Small intestine (tissue), 7 donors: ENCODE data around the gene CLIC4. TPM values are rescaled to one million over a fixed set of nuclear protein-coding genes. Genes with fewer than 3 reads are reported as not detected.

Source experiments
- DNase-seq, 2 donors: peaks; one replicate each; pipeline versions ENCODE4 v3.0.0 to v3.0.0-alpha.2; 2013
- FAIRE-seq: peaks from 2 replicates; lab custom pipeline; 2012; peaks lifted over from hg19 to GRCh38; lab: Jason Lieb, UNC
- H3K27ac ChIP-seq, 3 donors: one replicate each; pipeline ENCODE4 v1.5.1; 2013; ENCODE audit warnings: low read length in 2 of 3, mild to moderate bottlenecking in 2 of 3, control low read depth in 1 of 3, inconsistent platforms in 1 of 3, low read depth in 1 of 3, moderate library complexity in 1 of 3
- H3K27me3 ChIP-seq, 3 donors: one replicate each; pipeline ENCODE4 v1.6.1; 2013; ENCODE audit warnings: low read length in 3 of 3, inconsistent platforms in 1 of 3; ENCODE audit not compliant: control insufficient read depth in 3 of 3, insufficient read depth in 3 of 3
- H3K36me3 ChIP-seq, 3 donors: one replicate each; pipeline ENCODE4 v1.6.1; 2013; ENCODE audit warnings: low read length in 3 of 3, inconsistent platforms in 1 of 3, low read depth in 1 of 3, mild to moderate bottlenecking in 1 of 3, moderate library complexity in 1 of 3; ENCODE audit not compliant: control insufficient read depth in 3 of 3, insufficient read depth in 2 of 3
- H3K4me1 ChIP-seq, 3 donors: one replicate each; pipeline ENCODE4 v1.6.1; 2013; ENCODE audit warnings: low read length in 2 of 3, inconsistent platforms in 1 of 3, low read depth in 1 of 3, mild to moderate bottlenecking in 1 of 3, moderate library complexity in 1 of 3; ENCODE audit not compliant: control insufficient read depth in 3 of 3, insufficient read depth in 2 of 3
- H3K4me3 ChIP-seq, 3 donors: one replicate each; pipeline ENCODE4 v1.5.1; 2013; ENCODE audit warnings: low read length in 3 of 3, control low read depth in 1 of 3, inconsistent platforms in 1 of 3, low read depth in 1 of 3, mild to moderate bottlenecking in 1 of 3, moderate library complexity in 1 of 3
- H3K9me3 ChIP-seq, 2 donors: one replicate each; pipeline ENCODE4 v1.6.1; 2013; ENCODE audit warnings: low read depth in 1 of 2, low read length in 1 of 2; ENCODE audit not compliant: control insufficient read depth in 2 of 2, insufficient read depth in 1 of 2
- WGBS, 3 donors: extraction: QIAGEN DNeasy Blood & Tissue Kit; methylation state at CpG; one replicate each; pipeline ENCODE4 v1.1.7; 2013; 5-methylcytosine and 5-hydroxymethylcytosine counted together
- polyA plus RNA-seq, 4 donors: library from polyadenylated mRNA; stranded (reverse) in 3 of 4; unstranded in 1 of 4; fragments of 200-250 nt in 3 of 4; fragments of 120-200 nt in 1 of 4; gene quantifications; one replicate each; pipeline versions ENCODE4 v1.2.1 to v1.2.3, GENCODE V29; 2013
- donor health status: healthy with polysubstance abuse.
- donor health status: control.
- donor health status: control.
- donor health status: Bipolar disorder and iron deficiency.
- donor health status: healthy.

Gene CLIC4
- polyA plus RNA-seq, 4 donors, result 2.0 to 47.4 (median 25.4) TPM

DNA sequence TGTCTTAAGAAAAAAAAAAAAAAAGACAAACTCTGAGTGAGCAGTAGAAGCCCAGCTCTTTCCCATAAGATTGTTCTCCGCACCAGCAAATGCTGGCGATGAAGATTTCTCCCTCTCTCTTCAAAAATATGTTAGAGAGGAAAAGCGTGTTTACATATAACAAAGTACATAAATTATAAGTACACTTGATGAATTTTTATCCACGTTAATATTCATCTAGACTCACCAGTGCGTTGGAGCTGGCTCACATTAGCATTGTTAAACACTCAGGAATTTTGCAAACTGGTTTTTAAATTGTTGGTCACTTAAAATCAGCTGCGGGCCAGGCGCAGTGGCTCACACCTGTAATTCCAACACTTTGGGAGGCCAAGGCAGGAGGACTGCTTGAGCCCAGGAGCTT is 128.8 kb downstream of the CLIC4 start:
- Histone ChIP-seq H3K4me1 (peaks cover 0 to 8% (median 0%) of the 10 kb centered on the region in 3 donors), H3K9me3 (no peaks in the 10 kb centered on the region), H3K27ac (no peak overlapping the region), H3K4me3 (no peak overlapping the region), H3K36me3 (no peaks in the 10 kb centered on the region), H3K27me3 (peaks cover 0 to 2% (median 0%) of the 10 kb centered on the region in 3 donors)
- FAIRE-seq (no peak), DNase-seq (no peak)
- WGBS, 3 donors, result 72 to 94% (median 89%) methylated on average over 7 of the region's 7 CpGs

GRCh38 chr1:24874611-24875234 is 129.5 kb downstream of the CLIC4 start:
- DNase-seq, result no peak

GRCh38 chr1:24875257-24875656 is 130.0 kb downstream of the CLIC4 start:
- no peak for DNase-seq
- Histone ChIP-seq H3K9me3 (no peaks in the 10 kb centered on the region), H3K4me1 (peaks cover 0 to 13% (median 0%) of the 10 kb centered on the region in 3 donors), H3K36me3 (no peaks in the 10 kb centered on the region), H3K27me3 (peaks cover 0 to 6% (median 0%) of the 10 kb centered on the region in 3 donors), H3K27ac (no peak overlapping the region), H3K4me3 (no peak overlapping the region)
- FAIRE-seq, result no peak
- 78 to 86% (median 82%) methylated on average over 8 of the region's 8 CpGs for WGBS, 3 donors

More at GRCh38 chr1:24874611-24875234, 129.5 kb downstream of the CLIC4 start:
- Histone ChIP-seq H3K27ac (no peak overlapping the region), H3K9me3 (no peaks in the 10 kb centered on the region), H3K4me3 (no peak overlapping the region), H3K36me3 (no peaks in the 10 kb centered on the region), H3K4me1 (peaks cover 0 to 14% (median 0%) of the 10 kb centered on the region in 3 donors), H3K27me3 (peaks cover 0 to 6% (median 0%) of the 10 kb centered on the region in 3 donors)
- no peak for FAIRE-seq
- WGBS, 3 donors, result 57 to 74% (median 70%) methylated on average over 16 of the region's 16 CpGs

DNA sequence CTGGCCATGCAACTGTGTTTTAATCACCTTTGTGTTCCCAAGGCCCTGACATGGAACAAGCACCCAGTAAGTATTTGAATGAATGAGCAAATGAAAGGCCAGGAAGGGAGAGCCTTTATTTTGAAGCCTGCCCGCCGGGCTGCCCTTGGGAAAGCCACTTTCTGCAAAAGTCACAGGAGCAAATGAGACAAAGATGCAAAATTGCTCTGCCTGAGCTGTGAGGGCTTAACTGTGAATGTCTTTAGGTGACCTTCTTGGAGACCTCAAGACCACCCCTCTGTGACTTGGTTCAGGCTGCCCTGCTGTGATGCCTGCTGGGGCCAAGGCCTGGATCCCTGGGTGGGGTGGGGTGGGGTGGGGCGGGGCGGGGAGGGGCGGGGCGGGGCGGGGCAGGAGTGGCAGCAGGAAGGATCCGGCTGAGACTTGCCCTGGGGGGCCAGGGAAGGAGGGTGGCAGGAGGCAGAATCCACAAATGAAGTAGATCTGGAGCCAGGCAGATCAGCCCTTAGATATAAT is 130.8 kb downstream of the CLIC4 start:
- 52 to 90% (median 75%) methylated on average over 2 to 7 of the region's 8 CpGs for WGBS, 3 donors
- no peak for DNase-seq

GRCh38 chr1:24878045-24878444 is 132.8 kb downstream of the CLIC4 start:
- H3K27me3 ChIP-seq, result peaks cover 0 to 6% (median 0%) of the 10 kb centered on the region in 3 donors
- DNase-seq (no peak), FAIRE-seq (no peak)
- 77 to 89% (median 80%) methylated on average over 6 of the region's 6 CpGs for WGBS, 3 donors
- H3K9me3 ChIP-seq, result no peaks in the 10 kb centered on the region
- no peak overlapping the region for H3K4me3 ChIP-seq
- no peak overlapping the region for H3K27ac ChIP-seq
- H3K4me1 ChIP-seq, result peaks cover 0 to 13% (median 0%) of the 10 kb centered on the region in 3 donors
- H3K36me3 ChIP-seq, result no peaks in the 10 kb centered on the region

More for the DNA sequence above, 130.8 kb downstream of the CLIC4 start:
- H3K36me3 ChIP-seq, result no peaks in the 10 kb centered on the region
- no peak overlapping the region for H3K4me3 ChIP-seq
- no peak overlapping the region for H3K27ac ChIP-seq
- FAIRE-seq, result no peak
- peaks cover 0 to 6% (median 0%) of the 10 kb centered on the region in 3 donors for H3K27me3 ChIP-seq
- no peaks in the 10 kb centered on the region for H3K9me3 ChIP-seq
- H3K4me1 ChIP-seq, result peaks cover 0 to 13% (median 0%) of the 10 kb centered on the region in 3 donors

DNA sequence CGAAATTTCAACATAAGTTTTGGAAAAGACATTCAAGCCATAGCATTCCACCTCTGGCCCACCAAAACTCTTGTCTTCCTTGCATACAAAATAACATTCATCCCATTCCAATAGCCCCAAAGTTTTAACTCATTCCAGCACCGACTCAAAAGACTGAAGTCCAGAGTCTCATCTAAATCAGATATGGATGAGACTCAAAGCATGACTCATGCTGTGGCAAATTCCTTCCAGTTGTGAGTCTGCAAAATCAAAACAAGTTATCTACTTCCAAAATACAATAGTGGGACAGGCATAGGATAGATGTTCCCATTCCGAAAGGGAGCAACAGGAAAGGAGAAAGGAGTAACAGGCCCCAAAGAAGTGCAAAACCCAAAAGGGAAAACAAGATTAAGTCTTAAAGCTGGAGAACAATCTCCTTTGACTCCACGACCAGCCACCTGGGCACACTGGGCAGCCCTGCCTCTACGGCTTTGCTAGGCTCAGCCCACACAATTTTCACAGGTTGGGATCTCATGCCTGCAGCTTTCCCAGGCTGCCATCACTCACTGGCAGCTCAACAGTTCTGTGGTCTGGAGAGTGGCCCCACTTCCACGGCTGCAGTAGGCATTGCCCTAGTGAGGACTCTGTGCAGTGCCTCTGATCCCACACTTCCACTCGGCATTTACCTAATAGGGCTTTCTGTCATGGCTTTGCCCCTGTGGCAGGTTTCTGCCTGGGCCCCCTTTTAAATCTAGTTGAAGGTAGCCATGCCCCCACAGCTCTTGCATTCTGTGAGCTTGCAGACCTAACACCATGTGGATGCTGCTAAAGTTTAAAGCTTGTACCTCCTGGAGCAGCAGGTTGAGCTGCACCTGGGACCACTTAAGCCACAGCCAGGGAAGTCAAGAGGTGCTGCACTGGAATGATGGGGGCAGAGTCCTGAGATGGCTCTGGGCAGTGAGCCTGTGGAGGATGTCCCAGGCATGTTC is 133.8 kb downstream of the CLIC4 start:
- FAIRE-seq (no peak), DNase-seq (peak; percentile 36 to 60)
- Histone ChIP-seq H3K4me3 (no peak overlapping the region), H3K27me3 (peaks cover 0 to 6% (median 0%) of the 10 kb centered on the region in 3 donors), H3K9me3 (no peaks in the 10 kb centered on the region), H3K4me1 (peaks cover 0 to 13% (median 0%) of the 10 kb centered on the region in 3 donors), H3K27ac (no peak overlapping the region), H3K36me3 (no peaks in the 10 kb centered on the region)
- WGBS, 3 donors, result 70 to 79% (median 70%) methylated on average over 7 of the region's 7 CpGs

- 41 to 65% (median 53%) methylated on average over 1 of the region's 1 CpG for WGBS, 3 donors
- no peak overlapping the region for H3K4me3 ChIP-seq
- no peaks in the 10 kb centered on the region for H3K9me3 ChIP-seq
- H3K36me3 ChIP-seq, result no peaks in the 10 kb centered on the region
- DNase-seq (no peak), FAIRE-seq (no peak)
- peaks cover 0 to 6% (median 0%) of the 10 kb centered on the region in 3 donors for H3K27me3 ChIP-seq
- no peak overlapping the region for H3K27ac ChIP-seq
- H3K4me1 ChIP-seq, result peaks cover 0 to 13% (median 0%) of the 10 kb centered on the region in 3 donors
Observed at GRCh38 chr1:24881034-24881433, 135.8 kb downstream of the CLIC4 start.

DNA sequence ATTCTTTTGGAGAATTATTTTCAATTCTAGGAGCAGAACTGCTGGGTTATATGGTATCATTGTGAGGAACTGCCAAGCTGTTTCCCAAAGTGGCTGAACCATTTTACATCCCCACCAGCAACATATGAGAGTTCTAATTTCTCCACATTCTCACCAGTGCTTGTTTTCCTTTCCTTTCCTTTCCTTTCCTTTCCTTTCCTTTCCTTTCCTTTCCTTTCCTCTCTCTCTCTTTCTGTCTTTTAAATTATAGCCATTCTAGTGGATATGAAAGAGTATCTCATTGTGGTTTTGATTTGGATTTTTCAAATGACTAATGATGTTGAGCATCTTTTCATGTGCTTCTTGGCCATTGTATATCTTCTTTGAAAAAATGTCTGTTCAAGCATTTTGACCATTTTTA is 139.5 kb downstream of the CLIC4 start:
- no peak overlapping the region for H3K27ac ChIP-seq
- no peak overlapping the region for H3K4me3 ChIP-seq
- no peaks in the 10 kb centered on the region for H3K36me3 ChIP-seq
- H3K27me3 ChIP-seq, result no peaks in the 10 kb centered on the region
- DNase-seq (no peak), FAIRE-seq (no peak)
- H3K9me3 ChIP-seq, result no peaks in the 10 kb centered on the region
- peaks cover 0 to 5% (median 0%) of the 10 kb centered on the region in 3 donors for H3K4me1 ChIP-seq
